Spleen (tissue), 11 donors: ENCODE results near the gene CEP95. TPM values are rescaled to one million over a fixed set of nuclear protein-coding genes. Genes with fewer than 3 reads are reported as not detected.
"Not testable (repeated sequence)": the region's sequence is repeated elsewhere in the genome, so short reads cannot be mapped to it uniquely, and the experiment has no call there.

ENCODE experiments used
- DNase-seq: peaks from one replicate; pipeline ENCODE4 v3.0.0-alpha.2; 2020
- H3K27ac ChIP-seq, 8 donors: fragments of 200-600 bp; sonication (generic) in 7 of 8; 1 replicate in 4 of 8; 2 replicates in 4 of 8; pipeline versions ENCODE4 v1.5.0 to v1.8.0; 2016 to 2021; ENCODE audit warnings: inconsistent platforms in 4 of 8, mild to moderate bottlenecking in 4 of 8, moderate library complexity in 1 of 8
- H3K27me3 ChIP-seq, 7 donors: fragments of 200-600 bp; sonication (generic) in 6 of 7; replicated peaks in 1 of 7; 1 replicate in 4 of 7; 2 replicates in 3 of 7; pipeline versions ENCODE4 v1.5.0 to v1.8.0; 2016 to 2021; ENCODE audit warnings: inconsistent platforms in 3 of 7, mild to moderate bottlenecking in 1 of 7
- H3K36me3 ChIP-seq, 6 donors: fragments of 200-600 bp; sonication (generic) in 5 of 6; 1 replicate in 4 of 6; 2 replicates in 2 of 6; pipeline versions ENCODE4 v1.5.0 to v1.8.0; 2016 to 2021; ENCODE audit warnings: inconsistent platforms in 2 of 6
- H3K4me1 ChIP-seq, 6 donors: fragments of 200-600 bp; sonication (generic) in 5 of 6; 1 replicate in 3 of 6; 2 replicates in 3 of 6; pipeline versions ENCODE4 v1.5.0 to v1.8.0; 2016 to 2021; ENCODE audit warnings: inconsistent platforms in 3 of 6
- H3K4me3 ChIP-seq, 8 donors: fragments of 200-600 bp; sonication (generic) in 7 of 8; 1 replicate in 4 of 8; 2 replicates in 4 of 8; pipeline versions ENCODE4 v1.5.0 to v1.8.0; 2016 to 2021; ENCODE audit warnings: inconsistent platforms in 4 of 8, mild to moderate bottlenecking in 4 of 8, moderate library complexity in 2 of 8
- H3K9me3 ChIP-seq, 8 donors: fragments of 200-600 bp; sonication (generic) in 7 of 8; 1 replicate in 4 of 8; 2 replicates in 4 of 8; pipeline versions ENCODE4 v1.5.0 to v1.8.0; 2016 to 2021; ENCODE audit warnings: inconsistent platforms in 4 of 8
- POLR2A ChIP-seq, 3 donors: fragments of 450-650 bp; IDR thresholded peaks; one replicate each; pipeline ENCODE4 v1.5.1; 2017; ENCODE audit warnings: antibody characterized with exemption in 3 of 3, mild to moderate bottlenecking in 1 of 3
- POLR2AphosphoS5 ChIP-seq, 3 donors: sonication (generic); formaldehyde crosslinking; IDR thresholded peaks; one replicate each; pipeline ENCODE4 v1.5.1; 2017; ENCODE audit warnings: antibody characterized with exemption in 3 of 3
- WGBS, 5 donors: extraction: QIAGEN DNeasy Blood & Tissue Kit in 3 of 5; methylation state at CpG; one replicate each; pipeline versions ENCODE4 v1.1.5 to v1.1.7; 2013 to 2018; 5-methylcytosine and 5-hydroxymethylcytosine counted together
- intact Hi-C: fragments of 100-400 bp; cut with DNase I; formaldehyde crosslinking; loops from one replicate; pipeline ENCODE4 v1.15.0; 2023; ENCODE audit warnings: low total_unique reads
- polyA plus RNA-seq, 3 donors: library from polyadenylated mRNA; stranded (reverse); fragments of 200-250 nt; gene quantifications; one replicate each; pipeline ENCODE4 v1.2.1, GENCODE V29; 2013
- total RNA-seq, 7 donors: library from RNA; depleted of rRNA in 3 of 7; stranded (reverse); fragments of >200 nt in 3 of 7; fragmentation: NEBNext Ultra II Directional in 4 of 7; extraction: Animal tissue kit (Norgen Biotek cat#: 25700) in 4 of 7; gene quantifications; one replicate each; pipeline versions ENCODE4 v1.1.0 to v1.2.1, GENCODE V29; 2016 to 2021
- TF ChIP-seq, protein P1 (sequence below), 11 experiments: fragments of 200-600 bp in 7 of 11; fragments of 450-650 bp in 4 of 11; sonication (generic) in 4 of 11; IDR thresholded peaks in 8 of 11; conservative IDR thresholded peaks in 3 of 11; 1 replicate in 7 of 11; 2 replicates in 4 of 11; pipeline versions ENCODE4 v1.4.0 to v1.8.0; 2016 to 2021; ENCODE audit warnings: antibody characterized with exemption in 11 of 11, inconsistent platforms in 4 of 11, mild to moderate bottlenecking in 1 of 11
- donor health status: healthy with polysubstance abuse.
- donor health status: DM: no; HTN: no; CAD: no; lungs with moderate emphysema.
- donor health status: DM: no; HTN: no; CAD: no.
- donor health status: Bipolar disorder and iron deficiency.
- donor health status: healthy.
- donor health status: DM: no; HTN: no; CAD: no.
- donor health status: DM: yes; HTN: yes; CAD: no.

CEP95 gene
- total and polyA plus RNA-seq, 10 donors = 33.5 to 83.9 (median 53.5) TPM

DNA sequence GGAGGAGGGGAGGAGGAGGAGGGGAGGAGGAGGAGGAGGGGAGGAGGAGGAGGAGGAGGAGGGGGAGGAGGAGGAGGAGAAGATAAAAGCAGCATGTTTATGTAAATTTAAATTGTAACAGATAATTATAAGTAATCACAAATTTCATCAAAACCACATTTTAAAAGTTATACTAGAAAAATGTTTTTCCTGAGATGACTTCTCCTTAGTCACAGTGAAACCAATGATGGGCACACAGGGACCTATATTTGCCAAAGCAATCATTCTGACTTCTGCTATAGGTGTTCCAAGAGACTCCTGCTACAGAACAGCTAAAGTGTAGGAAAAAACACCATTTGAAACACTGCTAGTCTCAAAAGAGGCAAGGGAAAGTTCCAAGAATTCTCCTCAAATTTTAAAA is 66.4 kb downstream of the CEP95 start:
- no peak overlapping the region for H3K4me3 ChIP-seq
- intact Hi-C loops = no loop called here
- peak overlapping the region in 5 of 8 donors; percentile 20 to 59 (median 36) for H3K27ac ChIP-seq
- TF ChIP-seq, protein P1, sequence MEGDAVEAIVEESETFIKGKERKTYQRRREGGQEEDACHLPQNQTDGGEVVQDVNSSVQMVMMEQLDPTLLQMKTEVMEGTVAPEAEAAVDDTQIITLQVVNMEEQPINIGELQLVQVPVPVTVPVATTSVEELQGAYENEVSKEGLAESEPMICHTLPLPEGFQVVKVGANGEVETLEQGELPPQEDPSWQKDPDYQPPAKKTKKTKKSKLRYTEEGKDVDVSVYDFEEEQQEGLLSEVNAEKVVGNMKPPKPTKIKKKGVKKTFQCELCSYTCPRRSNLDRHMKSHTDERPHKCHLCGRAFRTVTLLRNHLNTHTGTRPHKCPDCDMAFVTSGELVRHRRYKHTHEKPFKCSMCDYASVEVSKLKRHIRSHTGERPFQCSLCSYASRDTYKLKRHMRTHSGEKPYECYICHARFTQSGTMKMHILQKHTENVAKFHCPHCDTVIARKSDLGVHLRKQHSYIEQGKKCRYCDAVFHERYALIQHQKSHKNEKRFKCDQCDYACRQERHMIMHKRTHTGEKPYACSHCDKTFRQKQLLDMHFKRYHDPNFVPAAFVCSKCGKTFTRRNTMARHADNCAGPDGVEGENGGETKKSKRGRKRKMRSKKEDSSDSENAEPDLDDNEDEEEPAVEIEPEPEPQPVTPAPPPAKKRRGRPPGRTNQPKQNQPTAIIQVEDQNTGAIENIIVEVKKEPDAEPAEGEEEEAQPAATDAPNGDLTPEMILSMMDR (IDR thresholded peaks at IDR 0.05 in 8 of 11, conservative IDR thresholded peaks at IDR 0.05 in 3 of 11) = no peak
- TF ChIP-seq POLR2A (IDR thresholded peaks at IDR 0.05) (no peak), POLR2AphosphoS5 (IDR thresholded peaks at IDR 0.05) (no peak)
- peaks cover 0 to 76% (median 45%) of the 10 kb centered on the region in 6 donors for H3K36me3 ChIP-seq
- H3K9me3 ChIP-seq = no peaks in the 10 kb centered on the region
- no peaks in the 10 kb centered on the region for H3K27me3 ChIP-seq
- peaks cover 0 to 14% (median 5%) of the 10 kb centered on the region in 6 donors for H3K4me1 ChIP-seq
- DNase-seq = no peak

DNA sequence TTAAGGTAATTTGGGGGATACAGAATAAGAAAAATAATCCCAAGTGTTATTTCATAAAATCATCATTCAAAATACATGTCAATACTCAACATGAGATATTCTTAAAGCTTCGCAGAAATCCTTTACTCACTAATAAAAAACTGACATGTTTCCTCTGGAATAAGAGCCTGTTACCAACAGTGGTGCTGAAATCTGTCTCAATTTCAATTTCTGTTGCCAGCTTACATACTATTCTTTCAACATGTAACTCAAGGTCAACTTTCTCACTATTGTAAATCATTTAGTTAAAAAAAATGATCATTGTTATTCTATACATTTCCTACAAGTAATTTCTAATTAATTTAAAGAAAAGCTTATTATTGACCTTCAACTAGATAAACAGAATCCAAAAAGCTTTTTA is 67.9 kb downstream of the CEP95 start:
- Histone ChIP-seq H3K36me3 (peaks cover 0 to 75% (median 41%) of the 10 kb centered on the region in 6 donors), H3K4me3 (no peak overlapping the region), H3K4me1 (peaks cover 0 to 15% (median 6%) of the 10 kb centered on the region in 6 donors), H3K27ac (no peak overlapping the region), H3K9me3 (no peaks in the 10 kb centered on the region), H3K27me3 (no peaks in the 10 kb centered on the region)
- DNase-seq = no peak
- TF ChIP-seq POLR2AphosphoS5 (IDR thresholded peaks at IDR 0.05) (no peak), POLR2A (IDR thresholded peaks at IDR 0.05) (no peak)
- TF ChIP-seq, protein P1 (IDR thresholded peaks at IDR 0.05 in 8 of 11, conservative IDR thresholded peaks at IDR 0.05 in 3 of 11) = no peak
- WGBS, 5 donors = 82 to 95% (median 87%) methylated on average over 1 of the region's 1 CpG
- intact Hi-C loops = no loop called here

DNA sequence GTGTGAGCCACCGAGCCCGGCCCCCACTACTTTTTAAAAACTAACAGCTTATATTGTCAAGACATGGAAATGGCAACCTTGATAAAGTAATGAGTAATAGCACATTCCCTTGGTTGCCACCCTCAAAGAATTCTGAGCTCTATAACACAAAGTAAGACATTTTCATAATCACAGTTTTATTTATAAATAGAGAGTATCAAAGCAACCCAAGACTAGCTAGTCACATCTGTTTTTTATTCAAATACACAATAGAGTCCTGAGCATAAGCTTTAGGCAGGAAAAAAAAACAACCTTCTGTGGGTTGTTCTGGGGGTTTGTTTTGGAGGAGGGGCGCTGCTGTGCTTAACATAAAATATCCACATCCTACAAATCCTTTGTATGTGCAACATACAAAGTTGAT is 68.7 kb downstream of the CEP95 start:
- no peak for TF ChIP-seq POLR2A (IDR thresholded peaks at IDR 0.05)
- TF ChIP-seq, protein P1 (IDR thresholded peaks at IDR 0.05 in 8 of 11, conservative IDR thresholded peaks at IDR 0.05 in 3 of 11) = no peak
- no peak for TF ChIP-seq POLR2AphosphoS5 (IDR thresholded peaks at IDR 0.05)
- Histone ChIP-seq H3K27me3 (no peaks in the 10 kb centered on the region), H3K9me3 (no peaks in the 10 kb centered on the region), H3K27ac (no peak overlapping the region), H3K4me1 (peaks cover 0 to 20% (median 6%) of the 10 kb centered on the region in 6 donors), H3K36me3 (peaks cover 0 to 75% (median 40%) of the 10 kb centered on the region in 6 donors), H3K4me3 (no peak overlapping the region)
- intact Hi-C loops = no loop called here
- DNase-seq = no peak
- 94 to 98% (median 97%) methylated on average over 3 of the region's 3 CpGs for WGBS, 5 donors

DNA sequence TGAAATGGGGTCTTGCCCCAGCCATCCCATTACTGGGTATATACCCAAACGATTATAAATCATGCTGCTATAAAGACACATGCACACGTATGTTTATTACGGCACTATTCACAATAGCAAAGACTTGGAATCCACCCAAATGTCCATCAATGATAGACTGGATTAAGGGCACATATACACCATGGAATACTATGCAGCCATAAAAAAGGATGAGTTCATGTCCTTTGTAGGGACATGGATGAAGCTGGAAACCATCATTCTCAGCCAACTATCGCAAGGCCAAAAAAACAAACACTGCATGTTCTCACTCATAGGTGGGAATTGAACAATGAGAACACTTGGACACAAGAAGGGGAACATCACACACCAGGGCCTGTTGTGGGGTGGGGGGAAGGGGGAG is 70.2 kb downstream of the CEP95 start:
- DNase-seq = not testable (repeated sequence)
- H3K36me3 ChIP-seq = peaks cover 0 to 75% (median 41%) of the 10 kb centered on the region in 6 donors
- 97 to 99% (median 98%) methylated on average over 4 of the region's 4 CpGs for WGBS, 5 donors

DNA sequence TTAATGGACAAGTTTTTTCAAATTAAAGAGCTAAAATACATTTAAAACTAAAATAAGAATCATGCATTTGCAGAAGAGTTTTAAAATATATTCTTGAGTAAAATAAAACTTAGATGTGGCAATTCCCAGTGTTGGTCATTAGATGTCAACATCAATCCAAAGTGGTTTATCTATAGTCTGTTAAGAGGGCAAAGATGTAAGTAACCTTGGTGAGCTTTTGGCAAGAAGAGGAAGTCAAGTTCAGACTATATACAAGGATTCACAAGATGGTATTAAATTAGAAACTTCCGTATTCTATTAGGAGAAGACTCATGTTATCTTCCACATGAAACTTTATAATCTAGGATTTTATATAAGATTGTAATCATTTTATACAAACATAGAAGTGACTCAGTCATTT is 73.1 kb downstream of the CEP95 start:
- Histone ChIP-seq H3K4me3 (no peak overlapping the region), H3K36me3 (peaks cover 0 to 94% (median 54%) of the 10 kb centered on the region in 6 donors), H3K9me3 (no peaks in the 10 kb centered on the region), H3K4me1 (peaks cover 0 to 18% (median 6%) of the 10 kb centered on the region in 6 donors), H3K27ac (no peak overlapping the region), H3K27me3 (no peaks in the 10 kb centered on the region)
- TF ChIP-seq POLR2A (IDR thresholded peaks at IDR 0.05) (no peak), POLR2AphosphoS5 (IDR thresholded peaks at IDR 0.05) (no peak)
- TF ChIP-seq, protein P1 (IDR thresholded peaks at IDR 0.05 in 8 of 11, conservative IDR thresholded peaks at IDR 0.05 in 3 of 11) = no peak
- WGBS, 5 donors = 56 to 90% (median 72%) methylated on average over 1 of the region's 1 CpG
- intact Hi-C loops = no loop called here
- no peak for DNase-seq

More for the DNA sequence above, 70.2 kb downstream of the CEP95 start:
- H3K27ac ChIP-seq, H3K27me3 ChIP-seq, H3K4me3 ChIP-seq, H3K9me3 ChIP-seq, intact Hi-C loops: not testable (repeated sequence)
- peaks cover 0 to 30% (median 10%) of the 10 kb centered on the region in 6 donors for H3K4me1 ChIP-seq
